Left ventricle myocardium inferior (tissue), 1 donor: ENCODE measurements around the gene MAPK10. TPM values are rescaled to one million over a fixed set of nuclear protein-coding genes. Genes with fewer than 3 reads are reported as not detected.

Experiments used
- DNase-seq: peaks from one replicate; pipeline ENCODE4 v3.0.0-alpha.2; 2020
- H3K27ac ChIP-seq: fragments of 200-600 bp; replicated peaks from 2 replicates; pipeline ENCODE4 v1.8.0; 2021
- H3K27me3 ChIP-seq: fragments of 200-600 bp; 2 replicates; pipeline ENCODE4 v1.8.0; 2021; ENCODE audit warnings: low read depth
- H3K36me3 ChIP-seq: fragments of 200-600 bp; 2 replicates; pipeline ENCODE4 v1.8.0; 2021
- H3K4me1 ChIP-seq: fragments of 200-600 bp; 2 replicates; pipeline ENCODE4 v1.8.0; 2021
- H3K4me3 ChIP-seq: fragments of 200-600 bp; 2 replicates; pipeline ENCODE4 v1.8.0; 2021; ENCODE audit warnings: mild to moderate bottlenecking, moderate library complexity
- H3K9me3 ChIP-seq: fragments of 200-600 bp; replicated peaks from 2 replicates; pipeline ENCODE4 v1.8.0; 2021
- intact Hi-C: fragments of 100-400 bp; cut with micrococcal nuclease; formaldehyde crosslinking; loops from one replicate; pipeline ENCODE4 v1.11.0; 2022
- total RNA-seq: library from RNA; stranded (reverse); fragmentation: NEBNext Ultra II Directional; extraction: Animal tissue kit (Norgen Biotek cat#: 25700); gene quantifications from one replicate; pipeline ENCODE4 v1.2.1, GENCODE V29; 2021
- TF ChIP-seq, protein P1 (sequence below): fragments of 200-600 bp; IDR thresholded peaks from 2 replicates; pipeline ENCODE4 v1.8.0; 2021; ENCODE audit warnings: antibody characterized with exemption, mild to moderate bottlenecking, borderline replicate concordance
- donor health status: DM: no; HTN: yes; CAD: no; lungs with severe emphysema.

The MAPK10 gene
- total RNA-seq, 1 donor from 2014 or later = 4.0 TPM

DNA sequence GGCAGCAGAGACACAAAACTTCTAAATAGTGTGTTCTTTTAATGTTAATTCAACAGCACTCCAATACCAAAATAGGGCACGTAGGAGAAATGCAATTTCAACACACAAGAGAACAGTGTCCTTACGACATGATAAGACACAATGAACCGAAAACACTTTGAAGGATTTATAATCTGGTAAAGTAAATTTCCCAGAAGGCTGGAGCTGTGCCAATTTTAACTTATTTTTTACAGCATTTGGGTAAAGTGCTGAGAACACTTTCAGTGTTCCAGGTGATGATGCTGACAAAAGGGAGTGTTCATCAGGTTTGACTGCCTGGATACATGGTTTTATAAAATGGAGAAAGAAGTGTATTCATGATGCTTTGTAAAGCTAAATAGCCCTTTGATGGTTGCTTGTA lies 76.5 kb downstream of the MAPK10 start:
- H3K9me3 ChIP-seq = no peaks in the 10 kb centered on the region
- H3K36me3 ChIP-seq = no peaks in the 10 kb centered on the region
- no peak overlapping the region for H3K27ac ChIP-seq
- TF ChIP-seq, protein P1, sequence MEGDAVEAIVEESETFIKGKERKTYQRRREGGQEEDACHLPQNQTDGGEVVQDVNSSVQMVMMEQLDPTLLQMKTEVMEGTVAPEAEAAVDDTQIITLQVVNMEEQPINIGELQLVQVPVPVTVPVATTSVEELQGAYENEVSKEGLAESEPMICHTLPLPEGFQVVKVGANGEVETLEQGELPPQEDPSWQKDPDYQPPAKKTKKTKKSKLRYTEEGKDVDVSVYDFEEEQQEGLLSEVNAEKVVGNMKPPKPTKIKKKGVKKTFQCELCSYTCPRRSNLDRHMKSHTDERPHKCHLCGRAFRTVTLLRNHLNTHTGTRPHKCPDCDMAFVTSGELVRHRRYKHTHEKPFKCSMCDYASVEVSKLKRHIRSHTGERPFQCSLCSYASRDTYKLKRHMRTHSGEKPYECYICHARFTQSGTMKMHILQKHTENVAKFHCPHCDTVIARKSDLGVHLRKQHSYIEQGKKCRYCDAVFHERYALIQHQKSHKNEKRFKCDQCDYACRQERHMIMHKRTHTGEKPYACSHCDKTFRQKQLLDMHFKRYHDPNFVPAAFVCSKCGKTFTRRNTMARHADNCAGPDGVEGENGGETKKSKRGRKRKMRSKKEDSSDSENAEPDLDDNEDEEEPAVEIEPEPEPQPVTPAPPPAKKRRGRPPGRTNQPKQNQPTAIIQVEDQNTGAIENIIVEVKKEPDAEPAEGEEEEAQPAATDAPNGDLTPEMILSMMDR = no peak
- no peak for DNase-seq
- H3K4me3 ChIP-seq = no peak overlapping the region
- intact Hi-C loops = no loop called here
- no peaks in the 10 kb centered on the region for H3K4me1 ChIP-seq
- H3K27me3 ChIP-seq = no peaks in the 10 kb centered on the region

DNA sequence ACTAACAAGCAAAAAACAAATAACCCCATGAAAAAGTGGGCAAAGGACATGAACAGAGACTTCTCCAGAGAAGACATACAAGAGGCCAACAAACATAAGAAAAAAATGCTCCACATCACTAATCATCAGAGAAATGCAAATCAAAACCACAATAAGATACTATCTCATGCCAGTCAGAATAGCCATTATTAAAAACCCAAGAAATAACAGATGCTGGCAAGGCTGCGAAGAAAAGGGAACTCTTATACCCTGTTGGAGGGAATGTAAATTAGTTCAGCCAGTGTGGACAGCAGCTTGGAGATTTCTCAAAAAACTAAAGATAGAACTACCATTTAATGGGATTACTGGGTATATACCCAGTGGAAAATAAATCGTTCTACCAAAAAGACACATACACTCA lies 79.6 kb downstream of the MAPK10 start:
- Histone ChIP-seq H3K4me3 (no peak overlapping the region), H3K27ac (no peak overlapping the region), H3K36me3 (no peaks in the 10 kb centered on the region), H3K4me1 (no peaks in the 10 kb centered on the region), H3K9me3 (no peaks in the 10 kb centered on the region), H3K27me3 (no peaks in the 10 kb centered on the region)
- TF ChIP-seq, protein P1 = no peak
- no peak for DNase-seq
- intact Hi-C loops = no loop called here

DNA sequence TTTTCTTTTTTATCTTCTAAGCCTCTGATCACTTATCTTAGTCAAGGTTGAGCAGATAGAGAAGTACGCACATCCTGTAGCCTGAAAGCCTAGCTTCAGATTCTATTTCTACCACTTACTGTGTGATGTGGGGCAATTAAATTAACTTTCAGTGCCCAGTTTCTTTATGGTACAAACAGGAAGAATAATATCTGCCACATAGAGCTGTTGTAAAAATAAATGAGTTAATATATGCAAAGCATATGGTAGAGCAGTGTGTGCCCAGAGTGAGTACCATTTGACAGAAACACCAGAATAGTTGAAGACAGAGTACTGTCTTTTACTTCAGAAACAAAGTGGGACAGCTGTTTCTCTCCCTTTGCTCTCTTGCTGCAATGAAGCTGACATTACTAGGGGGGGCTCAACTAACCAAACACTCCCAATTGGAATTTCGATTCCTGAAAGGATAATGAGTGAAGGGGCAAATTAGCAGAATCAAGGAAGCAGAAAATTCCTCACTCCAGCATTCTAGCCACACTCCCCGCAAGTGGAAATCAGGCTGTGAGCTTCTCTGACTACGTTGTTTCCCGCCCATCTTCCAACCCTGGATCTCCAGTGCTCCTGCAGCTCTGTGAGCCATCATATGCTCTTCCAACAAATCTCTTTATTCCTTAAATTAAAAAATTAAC lies 80.4 kb downstream of the MAPK10 start:
- no peak for DNase-seq
- no peaks in the 10 kb centered on the region for H3K9me3 ChIP-seq
- intact Hi-C loops = no loop called here
- H3K27ac ChIP-seq = no peak overlapping the region
- TF ChIP-seq, protein P1 = no peak
- no peaks in the 10 kb centered on the region for H3K4me1 ChIP-seq
- H3K36me3 ChIP-seq = no peaks in the 10 kb centered on the region
- H3K27me3 ChIP-seq = no peaks in the 10 kb centered on the region
- H3K4me3 ChIP-seq = no peak overlapping the region

DNA sequence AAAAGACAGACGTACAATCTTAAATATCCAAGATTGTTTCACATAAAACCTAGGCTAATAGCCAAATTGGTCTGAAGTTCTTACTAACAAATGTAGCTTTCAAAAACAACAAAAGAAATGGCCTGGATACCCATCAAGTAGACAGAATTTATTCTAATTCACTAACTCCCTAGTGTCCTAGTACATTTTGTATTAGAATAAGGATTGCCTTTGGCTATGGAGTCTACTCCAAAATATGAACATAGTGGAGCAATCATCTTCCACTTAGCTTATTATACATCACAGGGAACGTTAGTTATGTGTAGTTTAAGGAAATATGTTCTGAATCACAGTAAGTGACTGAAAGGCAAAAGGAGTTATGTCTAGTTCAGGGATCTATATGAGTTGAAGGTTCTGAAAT lies 81.7 kb downstream of the MAPK10 start:
- intact Hi-C loops = no loop called here
- TF ChIP-seq, protein P1 = no peak
- Histone ChIP-seq H3K4me3 (no peak overlapping the region), H3K36me3 (no peaks in the 10 kb centered on the region), H3K9me3 (no peaks in the 10 kb centered on the region), H3K27me3 (no peaks in the 10 kb centered on the region), H3K27ac (no peak overlapping the region), H3K4me1 (no peaks in the 10 kb centered on the region)
- DNase-seq = no peak

DNA sequence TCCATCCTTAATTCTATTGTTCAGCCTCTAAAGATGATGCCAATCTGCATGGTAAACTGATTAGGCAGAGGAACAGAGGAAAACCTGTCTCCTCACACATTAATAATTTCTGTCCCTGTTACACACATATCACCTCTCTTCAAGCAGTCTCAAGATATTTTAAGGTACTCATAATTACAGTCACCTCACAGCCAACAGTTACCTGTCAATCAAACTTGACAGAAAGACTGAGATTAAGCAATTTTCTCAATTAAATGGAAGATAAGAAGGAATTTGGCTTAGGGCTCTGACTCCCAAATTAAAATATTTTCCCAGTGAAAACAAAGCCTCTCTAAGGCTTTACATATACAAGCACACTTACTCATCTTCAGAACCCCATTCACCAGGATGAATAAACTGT lies 85.2 kb downstream of the MAPK10 start:
- Histone ChIP-seq H3K27ac (no peak overlapping the region), H3K27me3 (no peaks in the 10 kb centered on the region), H3K4me3 (no peak overlapping the region), H3K9me3 (no peaks in the 10 kb centered on the region), H3K36me3 (no peaks in the 10 kb centered on the region), H3K4me1 (no peaks in the 10 kb centered on the region)
- TF ChIP-seq, protein P1 = no peak
- DNase-seq = no peak
- intact Hi-C loops = no loop called here

DNA sequence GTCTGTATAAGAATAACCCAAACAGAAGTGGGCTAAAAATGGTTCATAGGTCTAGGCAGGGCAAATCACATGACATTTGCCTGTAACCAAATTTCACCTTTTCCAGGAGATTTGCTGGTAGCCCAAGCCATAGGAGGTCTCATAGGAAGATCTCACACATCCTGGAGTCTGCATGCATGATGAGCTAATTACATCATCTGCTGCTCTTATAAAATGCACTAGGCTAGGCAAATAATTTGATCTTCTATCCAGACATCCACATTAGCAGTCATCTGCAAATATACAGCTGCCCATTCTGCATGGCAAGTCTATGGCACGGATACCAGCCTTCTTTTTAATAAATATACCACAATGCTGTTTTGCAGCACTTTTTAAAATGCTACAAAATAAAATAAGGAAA lies 87.2 kb downstream of the MAPK10 start:
- no peak overlapping the region for H3K4me3 ChIP-seq
- intact Hi-C loops = no loop called here
- no peaks in the 10 kb centered on the region for H3K36me3 ChIP-seq
- no peaks in the 10 kb centered on the region for H3K9me3 ChIP-seq
- H3K27me3 ChIP-seq = no peaks in the 10 kb centered on the region
- H3K27ac ChIP-seq = no peak overlapping the region
- TF ChIP-seq, protein P1 = no peak
- H3K4me1 ChIP-seq = no peaks in the 10 kb centered on the region
- no peak for DNase-seq
